ENCODE measurements around the gene MIF4GD.

Gene MIF4GD

GRCh38 chr17:75228847-75229246 is 42.2 kb downstream of the MIF4GD start:
- no peak for TF ChIP-seq REST (IDR thresholded peaks at IDR 0.05; ENCODE audit: insufficient read depth in 1 of 2, low read depth in 2 of 2, low read length in 2 of 2)
- TF ChIP-seq TAF1 (IDR thresholded peaks at IDR 0.05; ENCODE audit: borderline replicate concordance, insufficient read depth, low read length), result no peak
- no peak for TF ChIP-seq SIN3A (IDR thresholded peaks at IDR 0.05; ENCODE audit: borderline replicate concordance, insufficient read depth, low read length)
- no peak for TF ChIP-seq FOXP2 (optimal IDR thresholded peaks at IDR 0.05; ENCODE audit: borderline replicate concordance, extremely low read depth, extremely low read length, insufficient read depth)
- TF ChIP-seq POLR2AphosphoS5 (IDR thresholded peaks at IDR 0.05; ENCODE audit: low read depth, low read length), result no peak

GRCh38 chr17:75228305-75228704 is 42.7 kb downstream of the MIF4GD start:
- no peak for TF ChIP-seq POLR2AphosphoS5 (IDR thresholded peaks at IDR 0.05; ENCODE audit: low read depth, low read length)
- no peak for TF ChIP-seq REST (IDR thresholded peaks at IDR 0.05; ENCODE audit: insufficient read depth in 1 of 2, low read depth in 2 of 2, low read length in 2 of 2)
- TF ChIP-seq SIN3A (IDR thresholded peaks at IDR 0.05; ENCODE audit: borderline replicate concordance, insufficient read depth, low read length), result no peak
- no peak for TF ChIP-seq TAF1 (IDR thresholded peaks at IDR 0.05; ENCODE audit: borderline replicate concordance, insufficient read depth, low read length)
- no peak for TF ChIP-seq FOXP2 (optimal IDR thresholded peaks at IDR 0.05; ENCODE audit: borderline replicate concordance, extremely low read depth, extremely low read length, insufficient read depth)

- TF ChIP-seq FOXP2 (optimal IDR thresholded peaks at IDR 0.05; ENCODE audit: borderline replicate concordance, extremely low read depth, extremely low read length, insufficient read depth) (no peak), TAF1 (IDR thresholded peaks at IDR 0.05; ENCODE audit: borderline replicate concordance, insufficient read depth, low read length) (no peak), REST (IDR thresholded peaks at IDR 0.05; ENCODE audit: insufficient read depth in 1 of 2, low read depth in 2 of 2, low read length in 2 of 2) (no peak), POLR2AphosphoS5 (IDR thresholded peaks at IDR 0.05; ENCODE audit: low read depth, low read length) (no peak), SIN3A (IDR thresholded peaks at IDR 0.05; ENCODE audit: borderline replicate concordance, insufficient read depth, low read length) (no peak)
Observed at GRCh38 chr17:75227729-75228128, 43.3 kb downstream of the MIF4GD start.

GRCh38 chr17:75225016-75225415 is 46.0 kb downstream of the MIF4GD start:
- no peak for TF ChIP-seq REST (IDR thresholded peaks at IDR 0.05; ENCODE audit: insufficient read depth in 1 of 2, low read depth in 2 of 2, low read length in 2 of 2)
- no peak for TF ChIP-seq FOXP2 (optimal IDR thresholded peaks at IDR 0.05; ENCODE audit: borderline replicate concordance, extremely low read depth, extremely low read length, insufficient read depth)
- TF ChIP-seq POLR2AphosphoS5 (IDR thresholded peaks at IDR 0.05; ENCODE audit: low read depth, low read length), result no peak
- no peak for TF ChIP-seq SIN3A (IDR thresholded peaks at IDR 0.05; ENCODE audit: borderline replicate concordance, insufficient read depth, low read length)
- TF ChIP-seq TAF1 (IDR thresholded peaks at IDR 0.05; ENCODE audit: borderline replicate concordance, insufficient read depth, low read length), result no peak

GRCh38 chr17:75219815-75220214 is 51.2 kb downstream of the MIF4GD start:
- TF ChIP-seq SIN3A (IDR thresholded peaks at IDR 0.05; ENCODE audit: borderline replicate concordance, insufficient read depth, low read length) (no peak), REST (IDR thresholded peaks at IDR 0.05; ENCODE audit: insufficient read depth in 1 of 2, low read depth in 2 of 2, low read length in 2 of 2) (no peak), FOXP2 (optimal IDR thresholded peaks at IDR 0.05; ENCODE audit: borderline replicate concordance, extremely low read depth, extremely low read length, insufficient read depth) (no peak), TAF1 (IDR thresholded peaks at IDR 0.05; ENCODE audit: borderline replicate concordance, insufficient read depth, low read length) (no peak), POLR2AphosphoS5 (IDR thresholded peaks at IDR 0.05; ENCODE audit: low read depth, low read length) (no peak)

Data from PFSK-1 (cell line).